NCI-H748 treated with DMSO at 0.1 percent for 48 hours (cell line): ENCODE data around the gene FUCA1.

Experiments used
- DNase-seq: peaks from one replicate; lab custom pipeline; 2025; lab: John Stamatoyannopoulos, UW

The FUCA1 gene

DNA sequence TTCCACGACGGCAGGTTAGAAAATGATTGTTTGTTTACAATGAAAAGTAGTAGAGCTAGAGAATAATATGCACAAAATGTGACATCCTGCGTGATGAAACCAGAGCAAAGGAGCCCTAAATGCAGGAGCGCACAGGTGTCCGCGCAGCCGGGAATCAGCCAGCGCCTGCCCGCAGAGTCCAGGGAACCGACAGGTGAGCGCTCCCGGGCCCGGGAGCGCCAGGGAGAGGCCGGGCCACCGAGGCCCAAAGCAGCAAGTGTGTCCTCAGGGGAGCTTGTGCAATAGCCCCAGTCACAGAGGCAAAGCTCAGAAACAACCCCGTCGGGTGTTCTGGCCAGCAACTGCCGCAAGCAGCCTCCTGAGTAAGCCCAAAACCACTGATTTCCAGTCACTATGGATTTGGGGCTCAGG is 66.7 kb downstream of the FUCA1 start:
- no peak for DNase-seq

DNA sequence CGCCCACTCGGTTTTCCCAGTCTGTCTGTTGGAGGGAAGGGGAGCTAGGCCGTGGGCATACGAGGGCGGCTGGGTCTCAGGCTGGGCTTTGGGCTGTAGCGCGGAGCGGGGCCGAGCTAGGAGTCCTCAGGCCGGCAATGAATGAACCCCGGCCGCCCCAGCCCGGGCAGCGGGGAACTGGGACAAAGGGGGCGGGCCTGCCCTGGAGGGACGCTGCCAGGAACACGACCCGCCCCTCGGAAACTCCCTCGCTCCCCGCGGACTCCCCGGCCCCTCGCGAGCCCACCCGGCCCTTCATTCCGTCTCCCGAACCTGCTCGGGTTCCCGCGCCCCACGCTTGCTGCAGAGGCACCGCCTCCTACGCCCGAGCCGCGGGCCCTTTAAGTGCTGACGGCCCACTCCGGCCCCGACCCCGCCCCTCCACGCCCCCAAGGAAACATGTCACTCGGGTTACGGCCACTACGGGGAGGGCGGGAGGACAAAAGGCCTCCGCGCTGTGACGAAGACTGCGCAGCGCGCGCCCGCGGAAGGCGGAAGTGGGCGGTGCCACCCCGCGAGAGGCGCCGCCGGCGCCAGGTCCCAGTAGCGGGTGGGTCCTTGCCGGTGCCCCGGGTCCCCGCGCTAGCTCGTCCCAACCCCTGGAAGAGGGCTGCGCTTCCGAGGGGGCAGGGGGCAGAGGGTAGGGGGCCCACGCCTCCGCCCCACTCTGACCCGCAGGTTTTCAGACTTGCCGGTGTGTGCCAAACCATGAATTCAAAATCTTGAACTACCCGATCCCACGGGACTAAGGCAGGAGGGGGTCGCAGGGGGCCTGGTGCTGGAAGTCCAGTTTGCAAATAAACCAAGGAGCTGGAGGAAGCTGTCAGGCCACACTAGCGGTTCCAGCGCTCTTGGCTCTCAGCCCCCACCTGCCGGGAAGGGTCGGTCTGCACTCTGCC is 67.4 kb downstream of the FUCA1 start, which contains the start of gene GALE:
TSS of gene GALE (minus strand) at position 355 of the 938 bp plus-strand sequence. CDS start 1,747 bp downstream, outside the sequence.
- DNase-seq: peak; percentile 64

- no peak for DNase-seq
These were observed 68.3 kb downstream of the FUCA1 start for GRCh38 chr1:23799570-23800399.

DNA sequence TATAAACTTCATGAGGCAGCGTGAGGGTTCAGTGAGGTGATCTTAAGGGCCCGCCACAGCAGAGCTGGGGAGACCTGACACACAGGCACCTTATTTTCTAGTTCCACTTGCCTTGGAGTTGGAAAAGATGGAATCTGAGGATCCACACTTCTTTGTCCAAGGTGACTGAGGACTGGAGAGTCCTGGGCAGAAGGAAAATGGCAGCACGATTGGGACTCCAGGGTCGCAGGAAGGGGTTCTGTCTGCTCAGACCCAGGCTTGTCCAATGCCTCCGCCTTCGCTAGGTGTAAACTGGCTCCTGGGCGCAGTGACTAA is 68.9 kb downstream of the FUCA1 start:
- DNase-seq: no peak

GRCh38 chr1:23798662-23799142 is 69.4 kb downstream of the FUCA1 start:
- DNase-seq: no peak

- no peak for DNase-seq
These were observed 70.3 kb downstream of the FUCA1 start for GRCh38 chr1:23797478-23798448.

DNA sequence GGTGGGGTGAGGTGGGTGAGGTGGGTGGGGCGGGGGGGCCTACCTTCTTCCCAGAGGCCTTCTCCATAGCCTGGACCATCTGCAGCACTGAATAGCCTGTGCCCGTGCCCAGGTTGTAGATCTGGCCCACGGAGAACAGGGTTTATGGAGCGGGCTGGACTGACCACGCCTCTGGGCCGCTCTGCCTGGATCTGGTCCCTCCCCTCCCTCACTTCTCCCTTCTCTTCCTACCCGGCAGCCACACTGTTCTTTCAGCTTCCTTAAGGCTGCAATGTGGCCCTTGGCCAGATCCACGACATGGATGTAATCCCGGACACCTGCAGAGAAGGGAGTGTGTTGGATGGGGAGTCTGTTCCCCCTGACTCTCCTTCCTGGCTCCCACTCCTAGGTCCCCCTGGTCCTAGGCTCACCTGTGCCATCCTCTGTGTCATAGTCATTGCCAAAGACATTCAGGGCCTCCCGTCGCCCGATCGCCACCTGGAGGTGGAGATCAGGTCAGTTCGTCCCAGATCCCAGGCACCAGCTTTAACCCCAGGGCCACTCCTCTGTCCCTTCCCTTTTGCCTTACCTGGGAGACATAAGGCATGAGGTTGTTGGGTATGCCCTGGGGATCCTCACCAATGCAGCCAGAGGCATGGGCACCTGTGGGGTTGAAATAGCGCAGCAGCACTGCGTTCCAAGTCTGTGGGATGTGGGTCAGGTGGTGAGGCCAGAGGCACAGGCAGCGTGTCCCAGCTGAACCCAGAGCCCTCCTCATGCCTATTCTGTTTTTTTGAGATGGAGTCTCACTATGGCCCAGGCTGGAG is 71.4 kb downstream of the FUCA1 start:
- no peak for DNase-seq

GRCh38 chr1:23795676-23796465 is 72.2 kb downstream of the FUCA1 start:
- DNase-seq: no peak
